Left lung (tissue), 10 donors: ENCODE data around the gene OBP2B. TPM values are rescaled to one million over a fixed set of nuclear protein-coding genes. Genes with fewer than 3 reads are reported as not detected.
A peak's percentile ranks its signal among the peaks of the same experiment; 100 is the strongest.

Source experiments
- ATAC-seq: fragments of 200-7000 bp; cut with Tn5 transposase; one replicate; pipeline ENCODE4 v1.9.1; 2020; ENCODE audit warnings: moderate library complexity
- DNase-seq, 4 donors: peaks; one replicate each; pipeline ENCODE4 v3.0.0-alpha.2; 2013 to 2020
- H3K27ac ChIP-seq, 2 donors: fragments of 200-600 bp; sonication (generic) in 1 of 2; one replicate each; pipeline versions ENCODE4 v1.5.0 to v1.8.0; 2020 to 2021
- H3K27me3 ChIP-seq, 2 donors: fragments of 200-600 bp; sonication (generic) in 1 of 2; one replicate each; pipeline versions ENCODE4 v1.5.0 to v1.8.0; 2020 to 2021
- H3K36me3 ChIP-seq, 2 donors: fragments of 200-600 bp; sonication (generic) in 1 of 2; one replicate each; pipeline versions ENCODE4 v1.5.0 to v1.8.0; 2020 to 2021
- H3K4me1 ChIP-seq, 2 donors: fragments of 200-600 bp; one replicate each; pipeline ENCODE4 v1.8.0; 2021
- H3K4me3 ChIP-seq, 2 donors: fragments of 200-600 bp; sonication (generic) in 1 of 2; one replicate each; pipeline versions ENCODE4 v1.5.0 to v1.8.0; 2020 to 2021; ENCODE audit warnings: mild to moderate bottlenecking in 1 of 2
- H3K9me3 ChIP-seq, 2 donors: fragments of 200-600 bp; sonication (generic) in 1 of 2; one replicate each; pipeline versions ENCODE4 v1.5.0 to v1.8.0; 2020 to 2021
- intact Hi-C, 2 donors: fragments of 100-400 bp; cut with DNase I; formaldehyde crosslinking; loops; one replicate each; pipeline versions ENCODE4 v1.11.2 to v1.14.2; 2022
- polyA plus RNA-seq, 6 donors: library from polyadenylated mRNA; unstranded; fragments of 120-200 nt; gene quantifications; one replicate each; pipeline ENCODE4 v1.2.1, GENCODE V29; 2013; ENCODE audit not compliant: insufficient read length in 6 of 6
- total RNA-seq, 2 donors: library from RNA; stranded (reverse); fragmentation: NEBNext Ultra II Directional; extraction: Animal tissue kit (Norgen Biotek cat#: 25700); gene quantifications; one replicate each; pipeline ENCODE4 v1.2.1, GENCODE V29; 2021
- TF ChIP-seq, protein P1 (sequence below), 2 donors: fragments of 200-600 bp; sonication (generic) in 1 of 2; IDR thresholded peaks; one replicate each; pipeline versions ENCODE4 v1.5.0 to v1.8.0; 2021; ENCODE audit warnings: antibody characterized with exemption in 2 of 2
- donor health status: DM: no; HTN: yes; CAD: no.
- donor health status: DM: no; HTN: no; CAD: no.

The OBP2B gene
- total and polyA plus RNA-seq, 8 donors = not detected

DNA sequence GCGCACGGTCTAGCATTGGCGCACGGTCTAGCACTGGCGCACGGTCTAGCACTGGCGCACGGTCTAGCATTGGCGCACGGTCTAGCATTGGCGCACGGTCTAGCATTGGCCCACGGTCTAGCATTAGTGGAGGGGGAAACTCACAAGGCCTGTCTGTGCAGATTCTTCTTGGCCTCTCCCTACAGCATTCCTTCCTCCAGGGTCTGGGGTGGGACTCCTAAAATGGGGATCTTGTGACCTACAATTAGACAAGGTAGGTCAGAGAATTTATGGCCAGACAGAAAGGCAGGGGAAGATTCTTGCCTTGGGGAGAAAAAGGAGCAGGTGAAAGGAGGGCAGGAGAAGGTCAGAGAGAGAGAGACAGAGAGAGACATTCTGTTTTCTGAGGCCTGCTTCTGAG lies 39.9 kb downstream of the OBP2B start:
- Histone ChIP-seq H3K9me3 (no peaks in the 10 kb centered on the region), H3K27me3 (peaks cover 0 to 13% of the 10 kb centered on the region in 2 donors), H3K4me3 (no peak overlapping the region), H3K4me1 (peaks cover 0 to 6% of the 10 kb centered on the region in 2 donors), H3K27ac (no peak overlapping the region), H3K36me3 (no peaks in the 10 kb centered on the region)
- TF ChIP-seq, protein P1, sequence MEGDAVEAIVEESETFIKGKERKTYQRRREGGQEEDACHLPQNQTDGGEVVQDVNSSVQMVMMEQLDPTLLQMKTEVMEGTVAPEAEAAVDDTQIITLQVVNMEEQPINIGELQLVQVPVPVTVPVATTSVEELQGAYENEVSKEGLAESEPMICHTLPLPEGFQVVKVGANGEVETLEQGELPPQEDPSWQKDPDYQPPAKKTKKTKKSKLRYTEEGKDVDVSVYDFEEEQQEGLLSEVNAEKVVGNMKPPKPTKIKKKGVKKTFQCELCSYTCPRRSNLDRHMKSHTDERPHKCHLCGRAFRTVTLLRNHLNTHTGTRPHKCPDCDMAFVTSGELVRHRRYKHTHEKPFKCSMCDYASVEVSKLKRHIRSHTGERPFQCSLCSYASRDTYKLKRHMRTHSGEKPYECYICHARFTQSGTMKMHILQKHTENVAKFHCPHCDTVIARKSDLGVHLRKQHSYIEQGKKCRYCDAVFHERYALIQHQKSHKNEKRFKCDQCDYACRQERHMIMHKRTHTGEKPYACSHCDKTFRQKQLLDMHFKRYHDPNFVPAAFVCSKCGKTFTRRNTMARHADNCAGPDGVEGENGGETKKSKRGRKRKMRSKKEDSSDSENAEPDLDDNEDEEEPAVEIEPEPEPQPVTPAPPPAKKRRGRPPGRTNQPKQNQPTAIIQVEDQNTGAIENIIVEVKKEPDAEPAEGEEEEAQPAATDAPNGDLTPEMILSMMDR (IDR thresholded peaks at IDR 0.05) = no peak
- ATAC-seq = no peak
- DNase-seq = no peak
- intact Hi-C loops = no loop called here

DNA sequence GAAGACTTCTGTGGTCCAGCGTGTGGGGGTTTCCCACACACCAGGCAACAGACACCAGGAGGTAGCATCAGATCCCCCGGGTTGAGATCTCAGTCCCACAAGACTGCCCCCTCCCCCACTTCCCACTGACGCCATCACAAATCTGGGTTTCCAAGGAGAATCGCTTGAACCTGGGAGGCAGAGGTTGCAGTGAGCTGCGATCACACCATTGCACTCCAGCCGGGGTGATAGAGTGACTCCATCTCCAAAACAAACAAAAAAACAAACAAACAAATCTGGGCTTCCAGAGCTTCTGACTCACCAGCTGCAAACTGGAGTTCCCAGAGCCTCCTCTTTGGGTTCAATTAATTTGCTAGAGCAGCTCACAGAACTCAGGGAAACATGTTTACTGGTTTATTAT lies 40.6 kb downstream of the OBP2B start:
- H3K9me3 ChIP-seq = no peaks in the 10 kb centered on the region
- no peak for DNase-seq
- H3K4me1 ChIP-seq = peaks cover 5 to 12% of the 10 kb centered on the region in 2 donors
- ATAC-seq = no peak
- peaks cover 0 to 20% of the 10 kb centered on the region in 2 donors for H3K27me3 ChIP-seq
- no peak overlapping the region for H3K4me3 ChIP-seq
- no peak overlapping the region for H3K27ac ChIP-seq
- no peaks in the 10 kb centered on the region for H3K36me3 ChIP-seq
- TF ChIP-seq, protein P1 (IDR thresholded peaks at IDR 0.05) = no peak
- intact Hi-C loops = no loop called here

DNA sequence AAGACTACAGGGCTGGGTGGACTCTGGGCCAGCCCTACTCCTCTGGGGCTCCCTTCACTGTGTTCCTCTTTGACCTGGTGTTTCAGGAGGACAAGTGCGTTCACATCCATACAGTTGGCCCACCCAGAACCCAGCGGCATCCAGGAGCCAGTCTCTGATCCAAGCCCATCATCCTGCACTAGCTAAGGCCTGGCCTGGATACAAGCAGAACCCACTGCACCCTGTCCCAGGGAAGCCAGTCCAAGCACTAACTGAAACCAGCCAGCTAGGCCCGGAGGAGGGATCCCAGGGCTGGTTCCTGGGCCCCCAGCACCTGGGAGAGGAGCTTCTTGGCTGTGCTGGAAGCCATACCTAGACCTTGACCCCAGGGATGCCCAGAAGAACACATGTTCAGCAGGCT lies 41.3 kb downstream of the OBP2B start:
- H3K4me3 ChIP-seq = no peak overlapping the region
- intact Hi-C loops = no loop called here
- TF ChIP-seq, protein P1 (IDR thresholded peaks at IDR 0.05) = no peak
- H3K9me3 ChIP-seq = no peaks in the 10 kb centered on the region
- H3K36me3 ChIP-seq = no peaks in the 10 kb centered on the region
- H3K4me1 ChIP-seq = peaks cover 11 to 19% of the 10 kb centered on the region in 2 donors
- peaks cover 0 to 26% of the 10 kb centered on the region in 2 donors for H3K27me3 ChIP-seq
- DNase-seq (no peak), ATAC-seq (no peak)
- no peak overlapping the region for H3K27ac ChIP-seq

DNA sequence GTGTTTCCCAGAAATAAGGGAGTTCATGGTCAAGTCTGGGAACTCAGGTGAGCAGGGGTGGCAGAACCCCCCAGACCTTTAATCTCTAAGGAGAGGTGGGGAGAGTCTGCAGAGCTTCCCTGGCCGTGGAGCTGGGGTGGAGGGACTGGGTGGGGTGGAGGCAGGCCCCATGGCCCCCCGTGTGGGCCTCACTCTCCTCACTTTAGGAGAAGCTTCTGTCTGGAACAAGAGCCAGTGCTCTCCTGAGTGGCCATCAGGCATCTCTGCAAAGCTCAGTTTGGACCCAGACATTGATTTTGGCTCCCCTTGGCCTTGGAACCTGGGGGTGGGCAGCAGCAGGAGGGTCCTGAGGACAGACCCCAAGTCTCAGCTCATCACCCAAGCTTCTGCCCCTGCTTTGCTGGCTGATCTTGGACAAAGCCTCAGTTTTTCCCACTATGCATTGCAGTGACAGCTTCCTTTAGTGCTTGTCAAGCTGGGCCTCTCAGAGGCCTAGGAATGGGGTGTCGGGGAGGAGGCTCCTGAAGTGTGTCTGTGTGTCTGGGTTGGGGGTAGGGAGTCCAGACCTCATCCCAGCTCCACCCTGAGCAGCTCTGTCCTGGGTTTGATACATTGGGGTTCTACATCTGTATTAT lies 41.8 kb downstream of the OBP2B start:
- DNase-seq = no peak
- Histone ChIP-seq H3K4me1 (peaks cover 14 to 24% of the 10 kb centered on the region in 2 donors), H3K9me3 (no peaks in the 10 kb centered on the region), H3K36me3 (no peaks in the 10 kb centered on the region), H3K27ac (no peak overlapping the region), H3K27me3 (peaks cover 0 to 31% of the 10 kb centered on the region in 2 donors), H3K4me3 (no peak overlapping the region)
- intact Hi-C loops = no loop called here
- TF ChIP-seq, protein P1 (IDR thresholded peaks at IDR 0.05) = no peak
- ATAC-seq = no peak

DNA sequence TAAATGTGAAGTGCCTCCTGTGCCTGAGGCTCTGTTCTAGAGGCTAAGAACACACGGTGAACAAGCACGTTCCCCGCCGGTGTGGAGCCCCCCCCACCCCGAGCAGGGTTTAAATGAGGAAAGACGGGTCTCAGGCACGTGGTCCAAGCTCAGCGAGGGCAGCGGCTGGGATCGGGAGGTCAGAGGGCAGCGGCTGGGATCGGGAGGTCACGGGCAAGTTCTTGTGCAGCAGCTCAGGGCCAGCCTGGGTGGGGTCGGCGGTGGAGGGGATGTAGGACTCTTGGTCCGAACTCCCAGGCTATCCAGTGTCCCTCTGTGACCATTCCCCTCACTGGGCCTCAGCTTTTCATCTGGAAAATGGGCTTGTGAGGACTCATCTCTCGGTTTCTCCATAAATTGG lies 42.7 kb downstream of the OBP2B start:
- H3K36me3 ChIP-seq = no peaks in the 10 kb centered on the region

More for the DNA sequence above, 42.7 kb downstream of the OBP2B start:
- ATAC-seq (no peak), DNase-seq (peak in 1 of 4 donors; percentile 76)
- TF ChIP-seq, protein P1 (IDR thresholded peaks at IDR 0.05) = no peak
- Histone ChIP-seq H3K27ac (no peak overlapping the region), H3K4me3 (no peak overlapping the region), H3K27me3 (peaks cover 0 to 26% of the 10 kb centered on the region in 2 donors), H3K9me3 (no peaks in the 10 kb centered on the region), H3K4me1 (peaks cover 14 to 29% of the 10 kb centered on the region in 2 donors)
- intact Hi-C loops = no loop called here
